Transverse colon (tissue), 4 donors: ENCODE measurements around the gene LYRM4. TPM values are rescaled to one million over a fixed set of nuclear protein-coding genes. Genes with fewer than 3 reads are reported as not detected.

ENCODE experiments used
- DNase-seq: peaks from one replicate; pipeline ENCODE4 v3.0.0-alpha.2; 2019
- H3K27ac ChIP-seq, 4 donors: fragments of 200-600 bp; sonication (generic); 2 replicates each; pipeline ENCODE4 v1.5.1; 2016 to 2018; ENCODE audit warnings: inconsistent platforms in 4 of 4
- H3K27me3 ChIP-seq: fragments of 200-600 bp; sonication (generic); 2 replicates; pipeline ENCODE4 v1.5.1; 2017; ENCODE audit warnings: inconsistent platforms
- H3K36me3 ChIP-seq, 4 donors: fragments of 200-600 bp; sonication (generic); 2 replicates each; pipeline ENCODE4 v1.5.1; 2017 to 2019; ENCODE audit warnings: inconsistent platforms in 4 of 4
- H3K4me1 ChIP-seq, 4 donors: fragments of 200-600 bp; sonication (generic); 2 replicates each; pipeline ENCODE4 v1.5.1; 2017 to 2020; ENCODE audit warnings: inconsistent platforms in 4 of 4
- H3K4me3 ChIP-seq, 4 donors: fragments of 200-600 bp; sonication (generic); 1 replicate in 1 of 4; 2 replicates in 3 of 4; pipeline versions ENCODE4 v1.5.1 to v1.6.1; 2017 to 2019; ENCODE audit warnings: inconsistent platforms in 4 of 4
- H3K9me3 ChIP-seq, 2 donors: fragments of 200-600 bp; sonication (generic); 2 replicates each; pipeline ENCODE4 v1.5.1; 2017 to 2019; ENCODE audit warnings: inconsistent platforms in 2 of 2
- CTCF ChIP-seq, 5 experiments: fragments of 200-600 bp in 3 of 5; fragments of 450-650 bp in 2 of 5; sonication (generic) in 3 of 5; IDR thresholded peaks; 1 replicate in 2 of 5; 2 replicates in 3 of 5; pipeline ENCODE4 v1.5.1; 2016 to 2017; ENCODE audit warnings: antibody characterized with exemption in 5 of 5, inconsistent platforms in 3 of 5, mild to moderate bottlenecking in 2 of 5, moderate library complexity in 1 of 5
- EP300 ChIP-seq: sonication (generic); formaldehyde crosslinking; IDR thresholded peaks from one replicate; pipeline ENCODE4 v1.6.1; 2017; ENCODE audit warnings: antibody characterized with exemption, low read depth
- POLR2A ChIP-seq: fragments of 450-650 bp; IDR thresholded peaks from one replicate; pipeline ENCODE4 v1.6.1; 2016; ENCODE audit warnings: antibody characterized with exemption, mild to moderate bottlenecking, moderate library complexity
- POLR2AphosphoS5 ChIP-seq, 3 donors: sonication (generic); formaldehyde crosslinking; IDR thresholded peaks; one replicate each; pipeline ENCODE4 v1.6.1; 2016; ENCODE audit warnings: antibody characterized with exemption in 3 of 3
- WGBS, 2 donors: methylation state at CpG; one replicate each; pipeline ENCODE4 v1.1.5; 2018; ENCODE audit warnings: low coverage in 1 of 2; 5-methylcytosine and 5-hydroxymethylcytosine counted together
- in situ Hi-C, 4 donors: fragments of 200-750 bp; cut with MboI; loops; one replicate each; pipeline versions ENCODE4 v1.15.0 to v1.15.1; 2017; ENCODE audit warnings: low sequenced_read_pairs in 3 of 4, low pct_ligation_motif_present in 1 of 4, low pct_unique_long_range_greater_than_20kb in 1 of 4
- intact Hi-C: fragments of 100-400 bp; cut with DNase I; formaldehyde crosslinking; loops from one replicate; pipeline ENCODE4 v1.15.1; 2023; ENCODE audit warnings: low total_unique reads
- total RNA-seq, 4 donors: library from RNA; depleted of rRNA; stranded (reverse); fragments of >200 nt; gene quantifications; one replicate each; pipeline ENCODE4 v1.1.0, GENCODE V29; 2016

Gene LYRM4
- total RNA-seq, 4 donors from 2014 or later: 3.0 to 14.0 (median 6.9) TPM

GRCh38 chr6:5184878-5185277 is 75.9 kb downstream of the LYRM4 start:
- Histone ChIP-seq H3K36me3 (no peaks in the 10 kb centered on the region), H3K4me3 (no peak overlapping the region), H3K27ac (no peak overlapping the region), H3K9me3 (no peaks in the 10 kb centered on the region), H3K4me1 (no peaks in the 10 kb centered on the region), H3K27me3 (no peaks in the 10 kb centered on the region)
- WGBS, 2 donors: 93 to 95% methylated on average over 4 to 9 of the region's 9 CpGs
- intact Hi-C loops (no loop called here), in situ Hi-C loops (no loop called here)
- DNase-seq: no peak
- no peak for TF ChIP-seq CTCF (IDR thresholded peaks at IDR 0.05)
- no peak for TF ChIP-seq EP300
- TF ChIP-seq POLR2AphosphoS5 (IDR thresholded peaks at IDR 0.05): no peak
- no peak for TF ChIP-seq POLR2A

GRCh38 chr6:5184218-5184617 is 76.5 kb downstream of the LYRM4 start:
- H3K36me3 ChIP-seq: no peaks in the 10 kb centered on the region
- no peaks in the 10 kb centered on the region for H3K27me3 ChIP-seq
- intact Hi-C loops (no loop called here), in situ Hi-C loops (no loop called here)
- H3K27ac ChIP-seq: no peak overlapping the region
- no peak for TF ChIP-seq EP300
- TF ChIP-seq POLR2A: no peak
- TF ChIP-seq POLR2AphosphoS5 (IDR thresholded peaks at IDR 0.05): no peak
- TF ChIP-seq CTCF (IDR thresholded peaks at IDR 0.05): no peak
- no peak for DNase-seq
- no peaks in the 10 kb centered on the region for H3K9me3 ChIP-seq
- H3K4me3 ChIP-seq: no peak overlapping the region
- 86 to 90% methylated on average over 2 of the region's 2 CpGs for WGBS, 2 donors
- H3K4me1 ChIP-seq: no peaks in the 10 kb centered on the region

GRCh38 chr6:5181510-5182317 is 79.0 kb downstream of the LYRM4 start:
- WGBS, 2 donors: 92% methylated on average over 4 of the region's 4 CpGs; no CpG with 5 or more reads in 1 of the 2 donors
- no peak for DNase-seq
- H3K9me3 ChIP-seq: no peaks in the 10 kb centered on the region
- no peak overlapping the region for H3K4me3 ChIP-seq
- H3K27ac ChIP-seq: no peak overlapping the region
- H3K36me3 ChIP-seq: no peaks in the 10 kb centered on the region
- no peaks in the 10 kb centered on the region for H3K27me3 ChIP-seq
- no peaks in the 10 kb centered on the region for H3K4me1 ChIP-seq
- TF ChIP-seq POLR2AphosphoS5 (IDR thresholded peaks at IDR 0.05) (no peak), CTCF (IDR thresholded peaks at IDR 0.05) (no peak), POLR2A (no peak), EP300 (no peak)
- intact Hi-C loops: no loop called here
- in situ Hi-C loops: no loop called here

GRCh38 chr6:5180636-5181035 is 80.1 kb downstream of the LYRM4 start:
- Histone ChIP-seq H3K27me3 (no peaks in the 10 kb centered on the region), H3K9me3 (no peaks in the 10 kb centered on the region), H3K4me1 (no peaks in the 10 kb centered on the region), H3K27ac (no peak overlapping the region), H3K36me3 (no peaks in the 10 kb centered on the region), H3K4me3 (no peak overlapping the region)
- intact Hi-C loops: no loop called here
- 90% methylated on average over 4 of the region's 4 CpGs; no CpG with 5 or more reads in 1 of the 2 donors for WGBS, 2 donors
- TF ChIP-seq CTCF (IDR thresholded peaks at IDR 0.05) (no peak), EP300 (no peak), POLR2AphosphoS5 (IDR thresholded peaks at IDR 0.05) (no peak), POLR2A (no peak)
- DNase-seq: no peak
- in situ Hi-C loops: no loop called here
